ENCODE data around the gene CROCC2. TPM values are rescaled to one million over a fixed set of nuclear protein-coding genes. Genes with fewer than 3 reads are reported as not detected.

CROCC2 gene
- total RNA-seq, 1 donor from 2014 or later = 3.1 TPM

GRCh38 chr2:240904216-240905175, 1.6 kb upstream of the CROCC2 start:
- DNase-seq (ENCODE audit: low spot score) = no peak

DNA sequence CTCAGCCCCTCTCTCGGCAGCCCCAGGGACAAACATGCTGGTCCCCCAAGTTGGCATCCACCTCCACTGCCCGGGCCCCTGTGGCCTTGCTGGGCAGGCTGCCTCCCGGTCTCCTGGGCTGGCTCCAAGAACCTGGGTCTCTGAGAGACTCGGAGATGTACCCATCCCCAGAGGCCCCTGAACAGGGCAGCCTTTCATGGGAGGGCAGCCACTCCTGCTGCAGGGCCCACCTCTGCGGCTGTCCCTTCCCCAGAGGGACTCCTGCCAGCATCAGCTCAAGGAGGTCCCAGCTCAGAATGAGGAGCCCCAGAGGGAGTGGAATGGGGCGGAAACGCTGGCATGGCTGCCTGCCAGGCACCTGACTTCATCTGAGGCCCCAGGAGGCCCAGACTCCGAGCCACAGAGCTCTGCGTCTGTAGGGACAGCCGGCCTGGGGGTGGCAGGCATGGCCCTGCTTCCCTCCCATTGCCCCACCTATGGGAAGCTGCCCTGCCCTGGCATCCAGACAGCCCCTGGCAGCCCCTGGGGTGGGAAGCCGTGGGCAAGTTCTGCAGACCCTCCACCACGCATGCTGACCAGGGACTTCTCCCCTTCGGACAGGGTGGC, 857 bp upstream of the CROCC2 start:
- no peak for DNase-seq (ENCODE audit: low spot score)

DNA sequence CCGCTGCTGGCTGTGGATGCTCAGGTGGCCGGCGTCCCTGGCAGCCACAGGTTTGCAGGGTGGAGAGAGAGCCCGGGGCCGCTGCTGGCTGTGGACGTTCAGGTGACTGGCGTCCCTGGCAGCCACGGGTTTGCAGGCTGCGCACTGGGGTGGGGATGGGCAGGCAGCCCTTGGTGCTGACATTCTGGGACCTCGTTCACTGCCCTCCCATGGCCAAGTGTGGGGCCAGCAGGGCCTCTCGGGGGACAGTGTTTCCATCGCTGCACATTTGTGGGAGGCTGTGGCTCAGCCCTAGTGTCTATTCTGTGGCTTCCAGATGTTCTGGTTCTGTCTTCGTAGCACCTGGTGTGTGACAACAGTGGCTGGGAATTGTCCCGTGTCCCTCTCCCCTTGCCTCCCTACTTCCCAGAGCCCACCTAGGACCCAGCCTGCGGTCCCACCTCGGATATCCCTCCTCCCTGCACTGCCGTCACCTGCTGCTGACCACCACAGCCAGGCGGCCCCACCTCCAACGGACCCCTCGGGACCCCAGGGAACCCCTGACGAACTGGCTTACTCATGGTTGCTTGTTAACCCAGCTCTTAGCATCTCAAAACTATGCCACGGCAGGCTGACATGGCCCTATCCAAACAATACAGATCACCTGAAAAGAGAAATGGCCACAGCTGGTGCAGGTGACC, 915 bp downstream of the CROCC2 start:
- no peak for DNase-seq (ENCODE audit: low spot score)

DNA sequence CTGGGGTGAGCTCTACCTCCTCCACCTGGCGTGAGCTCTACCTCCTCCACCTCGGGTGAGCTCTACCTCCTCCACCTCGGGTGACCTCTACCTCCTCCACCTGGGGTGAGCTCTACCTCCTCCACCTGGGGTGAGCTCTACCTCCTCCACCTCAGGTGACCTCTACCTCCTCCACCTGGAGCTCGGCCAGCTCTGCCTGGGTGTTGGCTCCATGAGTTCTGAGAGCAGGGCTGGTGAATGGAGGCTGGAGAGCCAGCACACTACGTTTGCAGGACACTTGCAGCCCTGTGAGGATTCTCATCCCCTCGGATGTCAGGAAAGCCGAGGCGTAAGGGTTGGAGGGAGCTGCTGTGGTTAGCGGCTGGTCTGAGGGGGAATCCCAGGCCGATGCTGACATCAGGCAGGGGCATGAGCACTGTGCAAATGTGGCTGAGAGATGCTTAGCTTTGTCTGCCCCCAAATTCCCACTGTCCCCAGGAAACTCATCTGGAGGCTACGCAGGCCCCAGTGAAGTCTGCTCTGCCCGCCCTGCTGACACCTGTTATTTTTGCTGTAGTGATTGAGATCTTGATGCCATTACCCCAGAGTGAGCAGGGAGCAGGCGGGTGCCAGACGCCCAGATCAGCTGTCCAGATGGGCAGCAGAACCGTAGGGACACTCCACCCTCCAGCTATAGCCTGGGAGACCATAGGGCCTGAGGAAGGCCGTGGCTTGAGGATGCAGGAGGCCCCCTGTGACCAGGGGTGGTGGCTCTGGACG, 3.3 kb downstream of the CROCC2 start:
- DNase-seq (ENCODE audit: low spot score) = no peak

DNA sequence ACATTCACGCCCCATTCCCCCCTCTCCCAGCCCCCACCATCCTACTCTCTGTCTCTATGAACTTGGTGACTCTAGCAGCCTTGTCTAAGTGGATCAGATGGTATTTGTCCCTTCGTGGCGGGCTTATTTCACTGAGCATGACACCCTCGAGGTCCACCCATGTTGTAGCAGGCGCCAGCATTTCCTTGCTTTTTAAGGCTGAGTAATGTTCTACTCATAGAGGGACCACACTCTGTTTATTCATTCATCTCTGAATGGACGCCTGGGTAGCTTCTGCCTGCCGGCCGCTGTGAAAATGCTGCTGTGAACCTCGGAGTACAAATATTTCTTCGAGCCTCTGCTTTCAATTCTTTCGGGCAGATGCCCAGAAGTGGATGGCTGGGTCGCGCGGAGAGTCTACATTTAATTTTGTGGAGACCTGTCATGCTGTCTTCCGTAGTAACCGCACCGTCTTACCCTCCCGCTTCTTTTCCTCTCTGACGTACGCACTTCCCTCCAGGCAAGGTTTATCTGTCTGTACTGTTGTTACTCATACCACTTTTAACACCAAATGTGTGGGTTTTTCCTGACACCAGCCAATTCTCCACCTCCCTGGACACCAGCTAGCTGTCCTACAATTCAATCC, 5.6 kb downstream of the CROCC2 start:
- no peak for DNase-seq (ENCODE audit: low spot score)

DNA sequence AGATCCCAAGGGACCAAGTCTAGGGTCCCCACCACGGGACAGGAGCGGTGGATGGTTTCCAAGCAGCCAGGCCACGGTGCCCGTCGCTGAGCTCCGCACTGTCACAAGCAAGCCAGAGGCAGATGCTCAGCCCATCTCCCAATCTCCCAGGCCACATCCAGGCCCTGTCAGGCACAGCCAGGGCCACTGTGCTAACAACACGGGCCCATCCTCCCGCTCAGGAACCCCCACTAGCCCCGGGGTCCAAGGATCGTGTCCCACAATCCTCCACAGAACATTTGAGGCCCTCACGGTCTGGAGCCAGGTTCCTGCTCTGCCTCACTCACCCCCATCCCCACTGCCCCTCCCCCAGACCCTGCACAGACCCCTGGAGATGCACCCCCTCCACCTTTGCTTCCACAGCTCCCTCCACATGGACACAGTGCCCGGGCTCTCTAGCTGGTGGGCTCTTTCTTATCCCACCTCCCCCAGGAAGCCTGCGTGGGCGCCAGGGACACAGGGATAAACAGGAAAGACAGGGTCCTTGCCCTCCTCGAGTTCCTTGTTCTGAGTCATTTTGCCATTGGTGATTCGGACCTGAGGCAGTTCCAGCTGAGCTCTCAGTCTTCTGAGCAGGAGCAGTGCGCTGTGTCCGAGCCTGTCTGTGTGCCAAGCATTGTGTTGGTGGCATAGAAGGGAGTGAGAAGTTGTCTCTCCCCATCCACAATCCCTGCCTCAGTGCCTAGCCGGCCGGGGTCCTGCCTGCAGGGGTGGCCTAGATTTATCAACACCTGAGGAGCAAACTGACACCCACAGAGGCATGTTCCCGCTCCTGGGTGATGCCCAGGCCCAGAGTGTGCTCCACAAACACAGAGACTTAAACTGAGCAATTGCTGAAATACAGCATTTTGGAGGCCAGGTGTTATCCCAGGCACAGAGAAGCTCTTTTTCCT, 7.0 kb downstream of the CROCC2 start:
- DNase-seq (ENCODE audit: low spot score) = no peak

GRCh38 chr2:240913810-240914644, 7.9 kb downstream of the CROCC2 start:
- DNase-seq (ENCODE audit: low spot score) = peak; percentile 60

GRCh38 chr2:240914645-240915525, 8.7 kb downstream of the CROCC2 start:
- no peak for DNase-seq (ENCODE audit: low spot score)

- no peak for DNase-seq (ENCODE audit: low spot score)
Measured at GRCh38 chr2:240915526-240916341, 9.6 kb downstream of the CROCC2 start.

GRCh38 chr2:240916571-240917008, 10.5 kb downstream of the CROCC2 start:
- DNase-seq (ENCODE audit: low spot score) = peak; percentile 64

DNA sequence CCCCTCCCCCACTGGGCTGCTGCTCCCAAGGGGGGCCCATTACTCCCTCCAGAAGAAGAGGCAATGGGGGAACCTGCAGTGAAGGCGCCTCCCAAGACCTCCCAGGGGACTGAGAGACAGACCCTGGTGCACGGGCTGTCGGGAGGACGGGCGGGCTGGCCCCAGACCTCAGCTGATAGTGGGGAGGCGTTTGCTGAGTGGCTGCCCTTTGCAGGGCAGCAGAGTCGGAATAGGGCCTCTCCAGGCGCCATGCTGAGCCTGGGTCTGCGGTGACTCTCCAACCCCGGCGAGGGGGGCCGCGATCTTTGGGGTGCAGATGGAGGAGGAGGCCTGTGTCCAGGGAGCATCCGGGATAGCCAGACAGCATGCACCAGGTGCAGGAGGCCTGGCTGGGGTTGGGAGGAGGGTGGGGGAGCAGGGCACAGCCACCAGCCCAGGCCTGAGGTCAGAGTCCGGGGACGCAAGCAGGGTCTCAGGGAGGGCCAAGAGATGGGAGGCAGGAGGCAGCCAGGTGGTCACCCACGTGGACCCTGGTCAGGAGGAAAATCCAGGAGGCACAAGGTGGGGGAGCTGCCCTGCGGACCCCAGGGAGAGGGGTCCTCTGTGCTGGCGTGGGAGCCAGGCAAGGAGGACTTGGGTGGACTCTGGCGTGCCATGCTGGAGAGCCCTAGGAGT, 11.0 kb downstream of the CROCC2 start:
- DNase-seq (ENCODE audit: low spot score) = no peak

DNA sequence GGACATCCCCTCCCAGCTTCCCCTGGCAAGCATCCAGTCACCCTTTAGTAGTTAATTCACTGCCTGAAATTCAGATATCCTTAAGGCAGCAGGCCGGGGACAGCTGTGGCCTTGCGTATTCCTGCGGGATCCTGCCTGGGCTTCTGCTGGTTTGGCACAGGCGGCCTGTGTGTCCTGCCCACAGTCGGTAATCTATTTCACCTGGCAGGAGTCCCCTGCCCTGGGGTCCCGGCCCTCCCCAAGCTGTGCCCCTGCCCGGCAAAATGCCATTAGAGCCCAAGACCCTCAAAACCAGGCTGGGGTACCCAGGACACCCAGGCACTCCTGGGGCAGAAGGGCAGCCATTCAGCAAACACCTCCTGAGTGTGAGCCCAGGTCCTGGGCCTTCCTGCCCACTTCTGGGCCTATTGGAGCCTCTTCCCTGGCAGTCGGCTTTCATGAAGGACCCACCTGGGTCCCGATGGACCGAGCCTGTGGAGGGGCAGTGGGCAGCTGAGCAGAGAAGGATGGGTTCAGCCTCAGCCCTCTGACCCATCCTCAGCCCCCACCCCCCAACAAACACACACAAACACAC, 11.6 kb downstream of the CROCC2 start:
- DNase-seq (ENCODE audit: low spot score) = no peak

DNA sequence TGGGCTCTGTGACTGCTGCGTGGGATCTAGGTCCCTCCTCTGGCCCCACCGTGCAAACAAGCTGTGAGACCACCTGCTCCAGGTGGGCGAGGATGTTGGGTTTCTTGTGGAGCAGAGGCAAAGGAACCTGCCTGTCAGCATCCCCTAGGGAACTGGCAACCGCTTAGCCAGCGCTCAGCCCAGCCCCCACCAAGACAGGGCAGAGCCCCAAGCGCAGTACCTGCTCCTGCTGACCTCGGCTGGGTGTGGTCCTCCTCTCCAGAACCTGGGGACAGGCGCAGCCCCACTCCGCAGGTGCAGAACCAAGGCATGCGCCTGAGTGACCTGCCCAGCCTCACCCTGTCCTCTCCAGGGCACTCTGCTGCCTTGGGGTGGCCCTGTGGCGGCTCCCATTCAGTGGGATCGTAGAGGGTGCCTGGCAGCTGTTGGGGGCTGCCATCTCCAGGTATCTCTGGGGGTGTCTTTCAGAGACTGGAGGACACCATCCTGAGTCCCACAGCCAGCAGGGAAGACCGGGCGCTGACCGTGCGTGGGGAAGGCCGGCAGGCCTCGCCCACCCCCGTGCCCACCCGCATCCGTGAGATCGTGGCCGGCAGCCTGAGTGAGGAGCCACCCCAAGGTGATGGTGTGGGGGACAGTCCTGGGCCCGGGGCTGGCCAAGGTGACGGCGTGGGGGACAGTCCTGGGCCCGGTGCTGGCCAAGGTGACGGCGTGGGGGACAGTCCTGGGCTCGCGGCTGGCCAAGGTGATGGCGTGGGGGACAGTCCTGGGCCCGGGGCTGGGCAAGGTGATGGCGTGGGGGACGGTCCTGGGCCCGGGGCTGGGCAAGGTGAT, 12.3 kb downstream of the CROCC2 start:
- no peak for DNase-seq (ENCODE audit: low spot score)

DNA sequence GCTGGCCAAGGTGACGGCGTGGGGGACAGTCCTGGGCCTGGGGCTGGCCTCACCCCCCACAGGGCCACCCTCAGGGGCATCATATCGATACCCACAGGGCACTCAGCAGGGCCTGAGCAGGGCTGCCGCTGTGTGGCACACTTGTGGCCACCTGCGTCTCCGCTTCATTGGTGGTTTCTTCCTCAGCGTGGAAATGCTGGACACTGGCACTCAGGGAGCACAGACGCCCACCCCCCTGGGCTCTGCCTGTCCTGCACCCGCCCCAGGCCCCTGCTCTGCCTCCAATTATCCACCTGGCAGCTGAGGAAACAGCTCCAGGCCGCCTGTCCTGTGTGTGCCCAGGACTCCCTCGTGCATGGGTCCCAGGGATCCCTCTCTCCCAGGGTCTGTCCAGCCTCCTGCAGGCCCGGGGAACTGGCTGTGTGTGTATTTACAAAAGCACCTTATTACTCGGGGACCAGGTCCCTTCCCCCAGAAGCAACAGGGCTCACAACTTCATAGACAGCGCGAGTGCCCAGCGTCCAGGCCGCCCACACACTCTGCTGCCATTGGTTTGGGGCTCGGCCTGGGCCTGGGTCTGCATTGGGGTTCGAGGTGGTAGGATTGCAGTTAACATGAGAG, 13.1 kb downstream of the CROCC2 start:
- no peak for DNase-seq (ENCODE audit: low spot score)
